ENCODE results near the gene KCNIP1. TPM values are rescaled to one million over a fixed set of nuclear protein-coding genes. Genes with fewer than 3 reads are reported as not detected.

Gene KCNIP1
- total RNA-seq, 1 experiment from 2014 or later = not detected

- ChIA-PET RAD21 (ENCODE audit: low non-redundant PET in 1 of 2, low total read pairs in 2 of 2, uncharacterized antibody in 2 of 2, unreplicated experiment in 2 of 2) (no interaction called here), POLR2A (no interaction called here), CTCF (no interaction called here)
- DNase-seq (ENCODE audit: low read depth, low spot score) = no peak
- TF ChIP-seq, protein P1, sequence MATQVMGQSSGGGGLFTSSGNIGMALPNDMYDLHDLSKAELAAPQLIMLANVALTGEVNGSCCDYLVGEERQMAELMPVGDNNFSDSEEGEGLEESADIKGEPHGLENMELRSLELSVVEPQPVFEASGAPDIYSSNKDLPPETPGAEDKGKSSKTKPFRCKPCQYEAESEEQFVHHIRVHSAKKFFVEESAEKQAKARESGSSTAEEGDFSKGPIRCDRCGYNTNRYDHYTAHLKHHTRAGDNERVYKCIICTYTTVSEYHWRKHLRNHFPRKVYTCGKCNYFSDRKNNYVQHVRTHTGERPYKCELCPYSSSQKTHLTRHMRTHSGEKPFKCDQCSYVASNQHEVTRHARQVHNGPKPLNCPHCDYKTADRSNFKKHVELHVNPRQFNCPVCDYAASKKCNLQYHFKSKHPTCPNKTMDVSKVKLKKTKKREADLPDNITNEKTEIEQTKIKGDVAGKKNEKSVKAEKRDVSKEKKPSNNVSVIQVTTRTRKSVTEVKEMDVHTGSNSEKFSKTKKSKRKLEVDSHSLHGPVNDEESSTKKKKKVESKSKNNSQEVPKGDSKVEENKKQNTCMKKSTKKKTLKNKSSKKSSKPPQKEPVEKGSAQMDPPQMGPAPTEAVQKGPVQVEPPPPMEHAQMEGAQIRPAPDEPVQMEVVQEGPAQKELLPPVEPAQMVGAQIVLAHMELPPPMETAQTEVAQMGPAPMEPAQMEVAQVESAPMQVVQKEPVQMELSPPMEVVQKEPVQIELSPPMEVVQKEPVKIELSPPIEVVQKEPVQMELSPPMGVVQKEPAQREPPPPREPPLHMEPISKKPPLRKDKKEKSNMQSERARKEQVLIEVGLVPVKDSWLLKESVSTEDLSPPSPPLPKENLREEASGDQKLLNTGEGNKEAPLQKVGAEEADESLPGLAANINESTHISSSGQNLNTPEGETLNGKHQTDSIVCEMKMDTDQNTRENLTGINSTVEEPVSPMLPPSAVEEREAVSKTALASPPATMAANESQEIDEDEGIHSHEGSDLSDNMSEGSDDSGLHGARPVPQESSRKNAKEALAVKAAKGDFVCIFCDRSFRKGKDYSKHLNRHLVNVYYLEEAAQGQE (IDR thresholded peaks at IDR 0.05; ENCODE audit: low read depth) = no peak
- TF ChIP-seq POLR2A (IDR thresholded peaks at IDR 0.05; ENCODE audit: borderline replicate concordance, extremely low read depth, insufficient read depth, insufficient read length) (no peak), CEBPB (IDR thresholded peaks at IDR 0.05; ENCODE audit: low read depth) (no peak)
- no peak overlapping the region for H3K4me3 ChIP-seq (replicated peaks in 1 of 2; ENCODE audit: low read depth in 1 of 2, low read length in 2 of 2)
- H3K79me2 ChIP-seq (ENCODE audit: insufficient read depth, low read length) = no peaks in the 10 kb centered on the region
- peaks cover 10% of the 10 kb centered on the region; the same call in 1 of the 2 replicates for H3K27me3 ChIP-seq (ENCODE audit: insufficient read depth, low read length)
- H2AFZ ChIP-seq (ENCODE audit: low read depth, low read length, poor library complexity, severe bottlenecking) = no peak overlapping the region
- H3K4me2 ChIP-seq (ENCODE audit: low read length) = no peak overlapping the region
- ATAC-seq = peak; percentile 42; the same call in 1 of the 2 replicates
- no peak overlapping the region for H3K9ac ChIP-seq (ENCODE audit: low read length)
- H4K20me1 ChIP-seq (ENCODE audit: insufficient read depth) = no peaks in the 10 kb centered on the region
- no peaks in the 10 kb centered on the region for H3K9me3 ChIP-seq (ENCODE audit: control insufficient read depth in 1 of 2, insufficient read depth in 1 of 2, low read depth in 1 of 2, low read length in 2 of 2)
- no peaks in the 10 kb centered on the region for H3K9me2 ChIP-seq (ENCODE audit: insufficient read depth)
- H3K27ac ChIP-seq (ENCODE audit: low read depth, low read length) = no peak overlapping the region
- no peaks in the 10 kb centered on the region for H3K36me3 ChIP-seq (ENCODE audit: control insufficient read depth in 1 of 2, insufficient read depth in 2 of 2, low read length in 2 of 2)
- no peaks in the 10 kb centered on the region; a peak in 1 of 4 replicates for H3K4me1 ChIP-seq (ENCODE audit: control insufficient read depth in 1 of 2, insufficient read depth in 2 of 2, low read length in 2 of 2)
- intact Hi-C loops (cut with micrococcal nuclease) = no loop called here
- BruUV-seq (replicated peaks) = no TSS peak
Measured at GRCh38 chr5:170534177-170534576, 30.4 kb downstream of the KCNIP1 start.

GRCh38 chr5:170534941-170535340 is 31.1 kb downstream of the KCNIP1 start:
- Histone ChIP-seq H3K79me2 (ENCODE audit: insufficient read depth, low read length) (no peaks in the 10 kb centered on the region), H3K36me3 (ENCODE audit: control insufficient read depth in 1 of 2, insufficient read depth in 2 of 2, low read length in 2 of 2) (no peaks in the 10 kb centered on the region), H3K27me3 (ENCODE audit: insufficient read depth, low read length) (peaks cover 10% of the 10 kb centered on the region; the same call in 1 of the 2 replicates), H4K20me1 (ENCODE audit: insufficient read depth) (no peaks in the 10 kb centered on the region), H3K9ac (ENCODE audit: low read length) (no peak overlapping the region), H2AFZ (ENCODE audit: low read depth, low read length, poor library complexity, severe bottlenecking) (no peak overlapping the region), H3K4me3 (replicated peaks in 1 of 2; ENCODE audit: low read depth in 1 of 2, low read length in 2 of 2) (no peak overlapping the region), H3K27ac (ENCODE audit: low read depth, low read length) (no peak overlapping the region), H3K9me2 (ENCODE audit: insufficient read depth) (no peaks in the 10 kb centered on the region), H3K4me1 (ENCODE audit: control insufficient read depth in 1 of 2, insufficient read depth in 2 of 2, low read length in 2 of 2) (no peaks in the 10 kb centered on the region; a peak in 1 of 4 replicates), H3K4me2 (ENCODE audit: low read length) (no peak overlapping the region), H3K9me3 (ENCODE audit: control insufficient read depth in 1 of 2, insufficient read depth in 1 of 2, low read depth in 1 of 2, low read length in 2 of 2) (no peaks in the 10 kb centered on the region)
- RAD21 ChIA-PET (ENCODE audit: low non-redundant PET in 1 of 2, low total read pairs in 2 of 2, uncharacterized antibody in 2 of 2, unreplicated experiment in 2 of 2) = no interaction called here
- POLR2A ChIA-PET = no interaction called here
- CTCF ChIA-PET = no interaction called here
- intact Hi-C loops (cut with micrococcal nuclease) = no loop called here
- BruUV-seq (replicated peaks) = no TSS peak
- no peak for ATAC-seq
- DNase-seq (ENCODE audit: low read depth, low spot score) = no peak
- TF ChIP-seq CBX3 (IDR thresholded peaks at IDR 0.05; ENCODE audit: low read depth) (no peak), SIN3A (IDR thresholded peaks at IDR 0.05; ENCODE audit: low read depth) (no peak), JUND (IDR thresholded peaks at IDR 0.05) (no peak), CTCF (IDR thresholded peaks at IDR 0.05 in 2 of 3, conservative IDR thresholded peaks at IDR 0.05 in 1 of 3; ENCODE audit: borderline replicate concordance in 1 of 3, insufficient read depth in 1 of 3, low read depth in 2 of 3, low read length in 2 of 3) (no peak), SP1 (IDR thresholded peaks at IDR 0.05; ENCODE audit: low read depth) (no peak)
- TF ChIP-seq, protein P2, sequence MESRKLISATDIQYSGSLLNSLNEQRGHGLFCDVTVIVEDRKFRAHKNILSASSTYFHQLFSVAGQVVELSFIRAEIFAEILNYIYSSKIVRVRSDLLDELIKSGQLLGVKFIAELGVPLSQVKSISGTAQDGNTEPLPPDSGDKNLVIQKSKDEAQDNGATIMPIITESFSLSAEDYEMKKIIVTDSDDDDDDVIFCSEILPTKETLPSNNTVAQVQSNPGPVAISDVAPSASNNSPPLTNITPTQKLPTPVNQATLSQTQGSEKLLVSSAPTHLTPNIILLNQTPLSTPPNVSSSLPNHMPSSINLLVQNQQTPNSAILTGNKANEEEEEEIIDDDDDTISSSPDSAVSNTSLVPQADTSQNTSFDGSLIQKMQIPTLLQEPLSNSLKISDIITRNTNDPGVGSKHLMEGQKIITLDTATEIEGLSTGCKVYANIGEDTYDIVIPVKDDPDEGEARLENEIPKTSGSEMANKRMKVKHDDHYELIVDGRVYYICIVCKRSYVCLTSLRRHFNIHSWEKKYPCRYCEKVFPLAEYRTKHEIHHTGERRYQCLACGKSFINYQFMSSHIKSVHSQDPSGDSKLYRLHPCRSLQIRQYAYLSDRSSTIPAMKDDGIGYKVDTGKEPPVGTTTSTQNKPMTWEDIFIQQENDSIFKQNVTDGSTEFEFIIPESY (IDR thresholded peaks at IDR 0.05; ENCODE audit: extremely low read depth, insufficient replicate concordance, low read length) = no peak
